ENCODE results near the gene SELP.

The SELP gene

DNA sequence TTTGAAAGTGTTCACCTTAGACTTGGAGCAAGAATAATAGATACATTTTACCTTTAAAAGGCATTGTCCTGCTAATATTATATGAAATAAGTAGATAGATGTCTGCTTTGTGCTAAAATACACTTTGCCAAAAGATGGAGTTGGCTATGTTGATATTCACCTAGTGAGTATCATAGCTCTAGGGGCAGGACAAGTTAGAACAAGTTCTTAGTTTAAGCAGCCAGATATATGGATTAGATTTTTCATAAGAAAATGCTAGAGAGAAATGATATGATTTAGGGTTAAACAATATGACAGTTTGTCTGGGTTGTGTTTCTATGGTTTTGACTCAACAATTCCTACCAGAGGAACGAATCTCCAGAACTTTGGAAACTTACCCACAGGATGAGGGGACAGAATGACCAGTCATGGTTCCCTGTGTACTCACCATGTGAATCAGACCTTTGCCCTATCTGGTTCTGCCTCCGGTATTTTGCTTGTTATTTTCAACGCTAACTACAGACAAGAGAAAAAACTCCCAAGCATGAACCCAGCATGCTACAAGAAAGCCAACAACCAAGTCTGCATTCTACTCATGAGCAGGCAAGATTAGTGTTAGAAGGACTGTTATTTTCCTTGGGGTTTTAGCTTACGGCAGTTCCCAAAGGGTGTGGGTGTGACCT lies 45.3 kb downstream of the SELP start:
- no peak overlapping the region for H3K14ac ChIP-seq (ENCODE audit: low read length)
- H3K18ac ChIP-seq (ENCODE audit: low read length): no peak overlapping the region
- H4K8ac ChIP-seq (ENCODE audit: low read depth, low read length): no peak overlapping the region
- H3K79me1 ChIP-seq (ENCODE audit: low read depth, low read length): no peaks in the 10 kb centered on the region
- no peak overlapping the region for H2BK12ac ChIP-seq (ENCODE audit: low read length)
- no peak for DNase-seq (ENCODE audit: low spot score)
- H2BK120ac ChIP-seq (ENCODE audit: low read depth, low read length): no peak overlapping the region
- H3K36me3 ChIP-seq (replicated peaks in 1 of 2; ENCODE audit: control insufficient read depth in 2 of 2, insufficient read depth in 2 of 2, low read length in 2 of 2): no peaks in the 10 kb centered on the region
- no peak overlapping the region for H2BK15ac ChIP-seq (ENCODE audit: low read length)
- no peak overlapping the region for H3K4me3 ChIP-seq (ENCODE audit: low read length in 2 of 2)
- peaks cover 0 to 2% of the 10 kb centered on the region in 2 donors for H3K4me1 ChIP-seq (ENCODE audit: control insufficient read depth in 2 of 2, insufficient read depth in 1 of 2, low read depth in 1 of 2, low read length in 2 of 2)
- peaks cover 0 to 14% (median 0%) of the 10 kb centered on the region in 3 experiments for H3K27me3 ChIP-seq (ENCODE audit: control insufficient read depth in 3 of 3, insufficient read depth in 3 of 3, low read depth in 1 of 3, low read length in 3 of 3)
- peak overlapping the region; percentile 33 for H2AFZ ChIP-seq (ENCODE audit: low read length)
- H2BK5ac ChIP-seq (ENCODE audit: low read length): no peak overlapping the region
- H4K91ac ChIP-seq (ENCODE audit: low read depth, low read length, poor library complexity): no peak overlapping the region
- no peak overlapping the region for H3K9ac ChIP-seq (ENCODE audit: low read depth, low read length, poor library complexity)
- H3K23ac ChIP-seq (ENCODE audit: low read depth, low read length, poor library complexity): no peak overlapping the region
- WGBS, 2 donors (ENCODE audit: extremely low coverage in 2 of 2, insufficient read length in 2 of 2, insufficient replicate concordance in 1 of 2): no CpG with 5 or more reads among the region's 4 CpGs
- H3K27ac ChIP-seq (replicated peaks; ENCODE audit: low read length): no peak overlapping the region
- no peak overlapping the region for H2AK5ac ChIP-seq (ENCODE audit: low read depth, low read length)
- H3K9me3 ChIP-seq (replicated peaks in 1 of 2; ENCODE audit: control insufficient read depth in 2 of 2, insufficient read depth in 1 of 2, low read depth in 1 of 2, low read length in 2 of 2): no peaks in the 10 kb centered on the region
- H3K4ac ChIP-seq (ENCODE audit: low read length): no peak overlapping the region
- no peak overlapping the region for H3K4me2 ChIP-seq (ENCODE audit: insufficient read depth, low read length, poor library complexity, severe bottlenecking)

DNA sequence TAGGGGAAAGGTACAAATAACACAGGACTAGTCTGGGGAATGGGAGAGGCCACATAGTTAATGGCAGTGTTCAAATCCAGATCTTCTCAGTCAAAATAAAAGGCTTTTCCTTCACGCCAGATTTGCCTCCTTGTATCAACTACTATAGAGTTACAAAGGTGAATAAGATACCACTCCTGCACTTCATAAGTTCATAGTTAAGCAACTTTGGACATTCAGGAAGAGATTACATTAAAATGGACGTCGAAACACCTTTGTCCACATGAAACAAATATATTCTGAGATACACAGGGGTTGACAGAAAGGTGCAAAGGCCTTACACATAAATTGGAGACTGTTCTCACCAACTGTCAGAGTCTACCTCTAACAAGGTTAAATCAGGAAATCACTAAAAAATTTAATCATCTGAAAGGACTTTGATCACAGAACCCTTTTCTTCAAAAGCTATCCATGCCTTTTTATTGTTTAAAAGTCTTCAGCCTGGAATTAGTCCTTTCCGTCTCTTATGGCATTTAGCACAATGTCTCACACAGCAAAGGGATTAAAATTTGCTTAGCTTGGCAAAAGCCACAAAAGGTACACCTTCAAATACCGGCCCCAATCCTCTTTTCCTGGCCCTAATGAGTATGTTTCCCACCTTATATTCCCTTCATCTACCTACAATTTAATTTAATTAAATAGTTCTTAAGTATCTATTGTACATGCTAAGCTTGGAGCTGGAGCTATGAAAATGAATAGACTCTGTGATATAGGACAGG lies 51.8 kb downstream of the SELP start:
- Histone ChIP-seq H3K36me3 (replicated peaks in 1 of 2; ENCODE audit: control insufficient read depth in 2 of 2, insufficient read depth in 2 of 2, low read length in 2 of 2) (no peaks in the 10 kb centered on the region), H3K23ac (ENCODE audit: low read depth, low read length, poor library complexity) (no peak overlapping the region), H4K91ac (ENCODE audit: low read depth, low read length, poor library complexity) (no peak overlapping the region), H3K27ac (replicated peaks; ENCODE audit: low read length) (no peak overlapping the region), H3K79me1 (ENCODE audit: low read depth, low read length) (no peaks in the 10 kb centered on the region), H2BK120ac (ENCODE audit: low read depth, low read length) (no peak overlapping the region), H3K18ac (ENCODE audit: low read length) (no peak overlapping the region), H3K9ac (ENCODE audit: low read depth, low read length, poor library complexity) (no peak overlapping the region), H3K27me3 (ENCODE audit: control insufficient read depth in 3 of 3, insufficient read depth in 3 of 3, low read depth in 1 of 3, low read length in 3 of 3) (no peaks in the 10 kb centered on the region), H2BK15ac (ENCODE audit: low read length) (no peak overlapping the region), H2AFZ (ENCODE audit: low read length) (no peak overlapping the region), H3K14ac (ENCODE audit: low read length) (no peak overlapping the region), H2BK5ac (ENCODE audit: low read length) (no peak overlapping the region), H3K4me3 (ENCODE audit: low read length in 2 of 2) (no peak overlapping the region), H3K9me3 (replicated peaks in 1 of 2; ENCODE audit: control insufficient read depth in 2 of 2, insufficient read depth in 1 of 2, low read depth in 1 of 2, low read length in 2 of 2) (no peaks in the 10 kb centered on the region), H3K4me2 (ENCODE audit: insufficient read depth, low read length, poor library complexity, severe bottlenecking) (no peak overlapping the region), H2AK5ac (ENCODE audit: low read depth, low read length) (no peak overlapping the region), H3K4me1 (ENCODE audit: control insufficient read depth in 2 of 2, insufficient read depth in 1 of 2, low read depth in 1 of 2, low read length in 2 of 2) (no peaks in the 10 kb centered on the region), H3K4ac (ENCODE audit: low read length) (no peak overlapping the region), H2BK12ac (ENCODE audit: low read length) (no peak overlapping the region), H4K8ac (ENCODE audit: low read depth, low read length) (no peak overlapping the region)
- WGBS, 2 donors (ENCODE audit: extremely low coverage in 2 of 2, insufficient read length in 2 of 2, insufficient replicate concordance in 1 of 2): no CpG with 5 or more reads among the region's 5 CpGs
- DNase-seq (ENCODE audit: low spot score): no peak

DNA sequence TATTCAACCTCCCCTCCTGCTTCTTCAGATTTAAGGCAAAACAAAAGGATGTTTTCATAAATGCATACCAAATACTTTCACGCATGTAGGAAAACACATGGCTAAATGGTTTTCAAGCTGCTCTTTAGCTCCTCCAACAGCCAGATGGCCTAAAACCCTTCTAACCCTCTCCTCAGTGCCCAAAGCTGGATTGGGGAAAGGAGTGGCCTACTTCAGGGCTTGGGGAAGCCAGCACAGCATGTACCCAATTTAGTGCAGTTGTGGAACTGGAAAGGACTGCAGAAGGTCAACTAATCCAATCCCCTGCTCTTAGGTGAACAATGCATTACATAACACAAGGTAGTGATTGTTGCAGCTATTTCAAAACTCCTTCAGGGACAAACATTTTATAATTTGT lies 53.0 kb downstream of the SELP start:
- Histone ChIP-seq H3K4me1 (ENCODE audit: control insufficient read depth in 2 of 2, insufficient read depth in 1 of 2, low read depth in 1 of 2, low read length in 2 of 2) (no peaks in the 10 kb centered on the region), H3K9me3 (replicated peaks in 1 of 2; ENCODE audit: control insufficient read depth in 2 of 2, insufficient read depth in 1 of 2, low read depth in 1 of 2, low read length in 2 of 2) (no peaks in the 10 kb centered on the region), H2AFZ (ENCODE audit: low read length) (no peak overlapping the region), H2BK12ac (ENCODE audit: low read length) (no peak overlapping the region), H3K23ac (ENCODE audit: low read depth, low read length, poor library complexity) (no peak overlapping the region), H3K36me3 (replicated peaks in 1 of 2; ENCODE audit: control insufficient read depth in 2 of 2, insufficient read depth in 2 of 2, low read length in 2 of 2) (no peaks in the 10 kb centered on the region), H3K4me3 (ENCODE audit: low read length in 2 of 2) (no peak overlapping the region), H4K91ac (ENCODE audit: low read depth, low read length, poor library complexity) (no peak overlapping the region), H3K4ac (ENCODE audit: low read length) (no peak overlapping the region), H2BK120ac (ENCODE audit: low read depth, low read length) (no peak overlapping the region), H2BK15ac (ENCODE audit: low read length) (no peak overlapping the region), H4K8ac (ENCODE audit: low read depth, low read length) (no peak overlapping the region), H3K9ac (ENCODE audit: low read depth, low read length, poor library complexity) (no peak overlapping the region), H2AK5ac (ENCODE audit: low read depth, low read length) (no peak overlapping the region), H2BK5ac (ENCODE audit: low read length) (no peak overlapping the region), H3K4me2 (ENCODE audit: insufficient read depth, low read length, poor library complexity, severe bottlenecking) (no peak overlapping the region), H3K27ac (replicated peaks; ENCODE audit: low read length) (no peak overlapping the region), H3K14ac (ENCODE audit: low read length) (no peak overlapping the region), H3K79me1 (ENCODE audit: low read depth, low read length) (no peaks in the 10 kb centered on the region), H3K27me3 (ENCODE audit: control insufficient read depth in 3 of 3, insufficient read depth in 3 of 3, low read depth in 1 of 3, low read length in 3 of 3) (no peaks in the 10 kb centered on the region), H3K18ac (ENCODE audit: low read length) (no peak overlapping the region)
- DNase-seq (ENCODE audit: low spot score): no peak
- no CpG with 5 or more reads among the region's 1 CpG for WGBS, 2 donors (ENCODE audit: extremely low coverage in 2 of 2, insufficient read length in 2 of 2, insufficient replicate concordance in 1 of 2)

DNA sequence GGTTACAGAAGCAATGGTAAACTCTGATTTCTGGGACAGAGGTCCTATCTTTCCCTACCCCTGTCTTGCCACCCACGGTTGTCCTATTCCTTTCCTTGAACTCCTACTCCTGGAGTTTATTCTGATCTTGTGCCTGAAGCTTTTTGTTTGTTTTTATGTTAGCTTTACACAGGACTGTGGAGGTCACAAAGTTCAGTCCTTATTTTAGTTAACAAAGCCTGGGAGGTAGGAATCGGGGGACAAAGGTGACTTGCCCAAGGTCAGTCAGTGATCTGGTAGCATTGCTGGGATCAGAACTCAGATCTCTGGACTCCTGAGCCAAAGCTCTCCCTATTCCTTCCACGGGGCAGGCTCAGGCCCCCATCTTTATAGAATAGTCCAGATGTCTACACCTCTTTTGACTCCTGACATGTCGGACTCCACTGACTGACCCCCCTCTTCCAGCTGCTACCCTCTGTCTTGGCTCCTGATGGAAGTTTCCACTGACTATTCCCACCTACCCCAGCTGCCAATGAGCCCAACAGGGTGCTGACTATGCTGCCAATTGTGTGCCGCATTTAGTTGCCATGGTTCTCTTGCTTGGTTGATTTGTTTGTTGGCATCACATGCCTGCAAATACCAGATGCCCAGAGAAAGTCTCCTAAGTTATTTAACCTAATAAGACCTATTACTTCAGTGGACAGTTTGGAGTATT lies 53.5 kb downstream of the SELP start:
- Histone ChIP-seq H3K9me3 (replicated peaks in 1 of 2; ENCODE audit: control insufficient read depth in 2 of 2, insufficient read depth in 1 of 2, low read depth in 1 of 2, low read length in 2 of 2) (no peaks in the 10 kb centered on the region), H2AFZ (ENCODE audit: low read length) (no peak overlapping the region), H3K23ac (ENCODE audit: low read depth, low read length, poor library complexity) (no peak overlapping the region), H4K8ac (ENCODE audit: low read depth, low read length) (no peak overlapping the region), H2BK15ac (ENCODE audit: low read length) (no peak overlapping the region), H2BK120ac (ENCODE audit: low read depth, low read length) (no peak overlapping the region), H2AK5ac (ENCODE audit: low read depth, low read length) (no peak overlapping the region), H3K4ac (ENCODE audit: low read length) (no peak overlapping the region), H3K27me3 (ENCODE audit: control insufficient read depth in 3 of 3, insufficient read depth in 3 of 3, low read depth in 1 of 3, low read length in 3 of 3) (no peaks in the 10 kb centered on the region), H3K27ac (replicated peaks; ENCODE audit: low read length) (no peak overlapping the region), H3K14ac (ENCODE audit: low read length) (no peak overlapping the region), H2BK5ac (ENCODE audit: low read length) (no peak overlapping the region), H3K79me1 (ENCODE audit: low read depth, low read length) (no peaks in the 10 kb centered on the region), H3K18ac (ENCODE audit: low read length) (no peak overlapping the region), H4K91ac (ENCODE audit: low read depth, low read length, poor library complexity) (no peak overlapping the region), H3K9ac (ENCODE audit: low read depth, low read length, poor library complexity) (no peak overlapping the region), H3K36me3 (replicated peaks in 1 of 2; ENCODE audit: control insufficient read depth in 2 of 2, insufficient read depth in 2 of 2, low read length in 2 of 2) (no peaks in the 10 kb centered on the region), H3K4me2 (ENCODE audit: insufficient read depth, low read length, poor library complexity, severe bottlenecking) (no peak overlapping the region), H3K4me3 (ENCODE audit: low read length in 2 of 2) (no peak overlapping the region), H3K4me1 (ENCODE audit: control insufficient read depth in 2 of 2, insufficient read depth in 1 of 2, low read depth in 1 of 2, low read length in 2 of 2) (no peaks in the 10 kb centered on the region), H2BK12ac (ENCODE audit: low read length) (no peak overlapping the region)
- no CpG with 5 or more reads among the region's 5 CpGs for WGBS, 2 donors (ENCODE audit: extremely low coverage in 2 of 2, insufficient read length in 2 of 2, insufficient replicate concordance in 1 of 2)
- DNase-seq (ENCODE audit: low spot score): no peak
